MM.1S (cell line): ENCODE measurements around the gene CFAP99.

Experiments used
- DNase-seq: peaks from one replicate; pipeline ENCODE4 v3.0.0-alpha.2; 2015
- H2AFZ ChIP-seq: fragments of 300-600 bp; sonication (generic); 2 replicates; pipeline ENCODE4 v1.6.0; 2016; ENCODE audit warnings: antibody characterized with exemption, low read length
- H3F3A ChIP-seq: fragments of 300-600 bp; sonication (generic); 2 replicates; pipeline ENCODE4 v1.6.1; 2016; ENCODE audit warnings: mild to moderate bottlenecking, antibody characterized with exemption, low read length, moderate library complexity, mixed read lengths; ENCODE audit not compliant: insufficient read depth
- H3K27ac ChIP-seq: fragments of 300-600 bp; sonication (generic); 2 replicates; pipeline ENCODE4 v1.5.1; 2016; ENCODE audit warnings: mild to moderate bottlenecking, low read length
- H3K27me3 ChIP-seq: fragments of 300-600 bp; sonication (generic); replicated peaks from 2 replicates; pipeline ENCODE4 v1.6.0; 2016; ENCODE audit warnings: low read length; ENCODE audit not compliant: insufficient read depth
- H3K36me3 ChIP-seq: fragments of 300-600 bp; sonication (generic); replicated peaks from 2 replicates; pipeline ENCODE4 v1.6.1; 2016; ENCODE audit warnings: mild to moderate bottlenecking, low read length, mixed read lengths; ENCODE audit not compliant: insufficient read depth
- H3K4me1 ChIP-seq: fragments of 300-600 bp; sonication (generic); 2 replicates; pipeline ENCODE4 v1.6.1; 2016; ENCODE audit warnings: low read length, mixed read lengths
- H3K4me2 ChIP-seq: fragments of 300-600 bp; sonication (generic); 2 replicates; pipeline ENCODE4 v1.6.0; 2016; ENCODE audit warnings: low read depth, low read length
- H3K4me3 ChIP-seq: fragments of 300-600 bp; sonication (generic); 2 replicates; pipeline ENCODE4 v1.5.1; 2016; ENCODE audit warnings: low read length, mixed read lengths
- H3K79me2 ChIP-seq: fragments of 300-600 bp; sonication (generic); 2 replicates; pipeline ENCODE4 v1.6.1; 2016; ENCODE audit warnings: mixed run types, low read length, mixed read lengths
- H3K9ac ChIP-seq: fragments of 300-600 bp; sonication (generic); 2 replicates; pipeline ENCODE4 v1.6.1; 2016; ENCODE audit warnings: low read length, mixed read lengths
- H3K9me2 ChIP-seq: fragments of 300-600 bp; sonication (generic); replicated peaks from 2 replicates; pipeline ENCODE4 v1.6.1; 2016; ENCODE audit warnings: mild to moderate bottlenecking, low read length, mixed read lengths; ENCODE audit not compliant: insufficient read depth
- H3K9me3 ChIP-seq: fragments of 300-600 bp; sonication (generic); replicated peaks from 2 replicates; pipeline ENCODE4 v1.6.1; 2016; ENCODE audit warnings: mild to moderate bottlenecking, low read length, mixed read lengths; ENCODE audit not compliant: insufficient read depth
- H4K20me1 ChIP-seq: fragments of 300-600 bp; sonication (generic); 2 replicates; pipeline ENCODE4 v1.6.1; 2016; ENCODE audit warnings: mild to moderate bottlenecking, low read length, moderate library complexity, mixed read lengths; ENCODE audit not compliant: insufficient read depth
- CTCF ChIP-seq: fragments of 300-600 bp; sonication (generic); IDR thresholded peaks from 2 replicates; pipeline ENCODE4 v1.5.1; 2016; ENCODE audit warnings: antibody characterized with exemption, low read length, mixed read lengths
- EZH2 ChIP-seq: fragments of 300-600 bp; sonication (generic); optimal IDR thresholded peaks from 2 replicates; pipeline ENCODE3; 2017; ENCODE audit warnings: low read depth, mild to moderate bottlenecking, antibody characterized with exemption, low read length, mixed read lengths
- EZH2phosphoT487 ChIP-seq: fragments of 300-600 bp; sonication (generic); IDR thresholded peaks from 2 replicates; pipeline ENCODE4 v1.6.1; 2018; ENCODE audit warnings: antibody characterized with exemption, low read length

The CFAP99 gene

GRCh38 chr4:2397596-2398379 is 21.0 kb upstream of the CFAP99 start:
- Histone ChIP-seq H3K79me2 (peaks cover 40% of the 10 kb centered on the region), H3K4me3 (no peak overlapping the region), H4K20me1 (no peaks in the 10 kb centered on the region), H2AFZ (no peak overlapping the region), H3K4me1 (peaks cover 7% of the 10 kb centered on the region; the same call in 1 of the 2 replicates), H3K9me3 (no peaks in the 10 kb centered on the region), H3K9ac (no peak overlapping the region), H3K4me2 (no peak overlapping the region), H3K27me3 (no peaks in the 10 kb centered on the region), H3K27ac (no peak overlapping the region), H3K36me3 (no peaks in the 10 kb centered on the region), H3K9me2 (no peaks in the 10 kb centered on the region), H3F3A (no peaks in the 10 kb centered on the region)
- TF ChIP-seq CTCF (no peak), EZH2phosphoT487 (no peak), EZH2 (no peak)
- DNase-seq = no peak

GRCh38 chr4:2399216-2399615 is 19.5 kb upstream of the CFAP99 start:
- no peaks in the 10 kb centered on the region for H3K27me3 ChIP-seq
- H3K9ac ChIP-seq = no peak overlapping the region
- H3F3A ChIP-seq = no peaks in the 10 kb centered on the region
- no peaks in the 10 kb centered on the region for H3K36me3 ChIP-seq
- H3K4me2 ChIP-seq = no peak overlapping the region
- no peak overlapping the region for H3K27ac ChIP-seq
- H3K9me3 ChIP-seq = no peaks in the 10 kb centered on the region
- no peak overlapping the region for H3K4me3 ChIP-seq
- peaks cover 38% of the 10 kb centered on the region for H3K79me2 ChIP-seq
- no peak overlapping the region for H2AFZ ChIP-seq
- H3K9me2 ChIP-seq = no peaks in the 10 kb centered on the region
- no peak for TF ChIP-seq CTCF
- TF ChIP-seq EZH2phosphoT487 = no peak
- no peak for TF ChIP-seq EZH2
- no peak for DNase-seq
- H4K20me1 ChIP-seq = no peaks in the 10 kb centered on the region
- peaks cover 5% of the 10 kb centered on the region; the same call in 1 of the 2 replicates for H3K4me1 ChIP-seq

DNA sequence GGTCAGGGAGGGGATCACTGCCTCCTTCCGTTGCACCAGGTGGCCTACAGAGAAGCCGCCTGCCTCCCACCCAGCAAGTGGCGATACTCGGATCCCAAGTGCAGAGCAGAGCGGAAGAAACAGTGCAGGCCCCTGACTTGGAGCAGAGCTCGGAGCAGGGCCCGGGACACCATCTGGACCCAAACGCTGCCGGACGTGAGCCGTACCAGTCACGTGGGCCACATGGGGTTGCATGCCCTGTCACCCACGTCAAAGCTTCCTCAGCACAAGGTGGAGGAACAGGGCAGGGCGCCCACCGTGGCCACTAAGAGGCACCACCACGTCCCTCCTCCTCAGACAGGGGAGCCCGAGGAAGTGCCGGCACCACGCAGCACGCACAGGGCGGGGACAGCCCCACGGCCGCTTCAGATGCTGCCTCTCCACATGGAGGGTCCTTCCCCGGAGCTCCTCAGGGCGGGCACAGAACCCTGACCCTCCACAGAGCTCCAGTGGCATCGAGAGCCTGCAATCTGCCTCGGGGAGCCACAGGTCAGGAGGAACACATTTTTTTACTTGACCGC is 19.0 kb upstream of the CFAP99 start:
- Histone ChIP-seq H3K36me3 (no peaks in the 10 kb centered on the region), H3K9me2 (no peaks in the 10 kb centered on the region), H3K4me1 (peaks cover under 1% of the 10 kb centered on the region; the same call in 1 of the 2 replicates), H3K9me3 (no peaks in the 10 kb centered on the region), H3K27ac (no peak overlapping the region), H2AFZ (no peak overlapping the region), H3K27me3 (no peaks in the 10 kb centered on the region), H3F3A (no peaks in the 10 kb centered on the region), H3K79me2 (peaks cover 33% of the 10 kb centered on the region), H3K4me3 (no peak overlapping the region), H4K20me1 (no peaks in the 10 kb centered on the region), H3K4me2 (no peak overlapping the region), H3K9ac (no peak overlapping the region)
- no peak for DNase-seq
- TF ChIP-seq EZH2 = no peak
- TF ChIP-seq CTCF = no peak
- TF ChIP-seq EZH2phosphoT487 = no peak
